ENCODE data around the gene IRF5.
"Not testable (repeated sequence)": the region's sequence is repeated elsewhere in the genome, so short reads cannot be mapped to it uniquely, and the experiment has no call there.

IRF5 gene

GRCh38 chr7:128941946-128942526, 4.3 kb downstream of the IRF5 start:
- H3K4me3 ChIP-seq (ENCODE audit: low read length), result peak overlapping the region; percentile 62; the same call in 1 of the 2 replicates
- peaks cover 73% of the 10 kb centered on the region for H3K79me2 ChIP-seq (ENCODE audit: low read length)
- peaks cover 4% of the 10 kb centered on the region; the same call in 1 of the 2 replicates for H3K36me3 ChIP-seq (replicated peaks; ENCODE audit: insufficient read depth, low read length)
- H3K27me3 ChIP-seq (replicated peaks; ENCODE audit: insufficient read depth, low read length), result no peaks in the 10 kb centered on the region
- H3K9ac ChIP-seq (ENCODE audit: low read length), result no peak overlapping the region
- H3K9me3 ChIP-seq (replicated peaks; ENCODE audit: insufficient read depth, low read length), result no peaks in the 10 kb centered on the region
- H3K27ac ChIP-seq (ENCODE audit: low read length), result peak overlapping the region; percentile 90; the same call in 1 of the 2 replicates
- peaks cover 43% of the 10 kb centered on the region for H3F3A ChIP-seq (ENCODE audit: insufficient read depth, low read length)
- H3K4me1 ChIP-seq (ENCODE audit: low read length), result peaks cover 34% of the 10 kb centered on the region
- no peaks in the 10 kb centered on the region for H3K9me2 ChIP-seq (replicated peaks; ENCODE audit: insufficient read depth, low read length)
- no peak for DNase-seq
- peak overlapping the region; percentile 97 for H3K4me2 ChIP-seq (ENCODE audit: low read depth, low read length)
- no peaks in the 10 kb centered on the region for H4K20me1 ChIP-seq (ENCODE audit: insufficient read depth, low read length)
- TF ChIP-seq EZH2phosphoT487 (IDR thresholded peaks at IDR 0.05; ENCODE audit: low read length) (no peak), CTCF (IDR thresholded peaks at IDR 0.05; ENCODE audit: low read length) (no peak), EZH2 (optimal IDR thresholded peaks at IDR 0.05; ENCODE audit: low read depth, low read length) (no peak)
- H2AFZ ChIP-seq (ENCODE audit: low read length), result no peak overlapping the region

- H3K4me3 ChIP-seq (ENCODE audit: low read length); H3K36me3 ChIP-seq (replicated peaks; ENCODE audit: insufficient read depth, low read length); H3K9me2 ChIP-seq (replicated peaks; ENCODE audit: insufficient read depth, low read length); H3K9me3 ChIP-seq (replicated peaks; ENCODE audit: insufficient read depth, low read length); H3K4me2 ChIP-seq (ENCODE audit: low read depth, low read length); H3K27ac ChIP-seq (ENCODE audit: low read length); H3K27me3 ChIP-seq (replicated peaks; ENCODE audit: insufficient read depth, low read length); H2AFZ ChIP-seq (ENCODE audit: low read length); DNase-seq; H4K20me1 ChIP-seq (ENCODE audit: insufficient read depth, low read length); H3K9ac ChIP-seq (ENCODE audit: low read length): not testable (repeated sequence)
- Histone ChIP-seq H3K79me2 (ENCODE audit: low read length) (peaks cover 65% of the 10 kb centered on the region), H3F3A (ENCODE audit: insufficient read depth, low read length) (peaks cover 33% of the 10 kb centered on the region), H3K4me1 (ENCODE audit: low read length) (peaks cover 29% of the 10 kb centered on the region)
These were observed 5.5 kb downstream of the IRF5 start for GRCh38 chr7:128943251-128943650.

DNA sequence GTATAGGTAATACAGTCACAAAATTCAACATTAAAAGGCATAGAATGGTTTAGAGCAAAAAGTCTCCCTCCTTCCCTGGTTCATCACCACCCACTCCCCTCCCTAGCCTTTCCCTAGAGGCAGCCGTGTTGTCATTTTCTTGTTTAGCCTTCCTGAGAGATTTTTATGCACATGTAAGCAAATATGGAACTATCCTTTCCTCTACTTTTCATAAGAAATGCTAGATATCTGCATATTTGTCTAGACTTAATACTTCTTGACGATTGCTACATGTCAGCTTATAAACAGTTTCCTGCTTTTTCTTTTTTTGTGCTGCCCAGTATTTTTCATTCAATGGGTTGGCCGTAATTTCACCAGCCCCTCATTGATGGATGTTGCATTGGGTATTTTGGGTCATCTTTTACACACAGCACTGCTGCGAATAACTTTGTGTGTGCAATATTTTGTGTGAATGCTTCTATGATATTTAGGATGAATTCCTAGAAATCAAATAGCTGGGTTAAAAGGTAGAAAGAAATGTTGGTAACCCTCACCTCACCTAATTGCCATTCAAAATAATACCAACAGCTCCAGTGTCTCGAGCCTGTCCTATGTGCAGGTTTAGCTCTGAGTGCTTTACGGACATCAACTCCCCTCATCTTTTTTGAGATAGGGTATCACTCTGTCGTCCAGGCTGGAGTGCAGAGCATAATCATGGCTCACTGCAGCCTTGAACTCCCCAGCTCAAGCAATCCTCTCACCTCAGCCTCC, 6.9 kb downstream of the IRF5 start:
- H3K4me3 ChIP-seq (ENCODE audit: low read length), result no peak overlapping the region
- H3F3A ChIP-seq (ENCODE audit: insufficient read depth, low read length), result peaks cover 21% of the 10 kb centered on the region
- H3K27ac ChIP-seq (ENCODE audit: low read length), result no peak overlapping the region
- TF ChIP-seq EZH2 (optimal IDR thresholded peaks at IDR 0.05; ENCODE audit: low read depth, low read length) (no peak), EZH2phosphoT487 (IDR thresholded peaks at IDR 0.05; ENCODE audit: low read length) (no peak)
- H4K20me1 ChIP-seq (ENCODE audit: insufficient read depth, low read length), result no peaks in the 10 kb centered on the region
- H3K9ac ChIP-seq (ENCODE audit: low read length), result no peak overlapping the region
- H3K9me3 ChIP-seq (replicated peaks; ENCODE audit: insufficient read depth, low read length), result no peaks in the 10 kb centered on the region
- H3K27me3 ChIP-seq (replicated peaks; ENCODE audit: insufficient read depth, low read length), result no peaks in the 10 kb centered on the region
- H3K36me3 ChIP-seq (replicated peaks; ENCODE audit: insufficient read depth, low read length), result peaks cover 8% of the 10 kb centered on the region; the same call in 1 of the 2 replicates
- H3K4me1 ChIP-seq (ENCODE audit: low read length), result peaks cover 23% of the 10 kb centered on the region
- DNase-seq, result no peak
- no peak overlapping the region for H3K4me2 ChIP-seq (ENCODE audit: low read depth, low read length)
- H3K9me2 ChIP-seq (replicated peaks; ENCODE audit: insufficient read depth, low read length), result no peaks in the 10 kb centered on the region
- no peak overlapping the region for H2AFZ ChIP-seq (ENCODE audit: low read length)
- H3K79me2 ChIP-seq (ENCODE audit: low read length), result peaks cover 53% of the 10 kb centered on the region

DNA sequence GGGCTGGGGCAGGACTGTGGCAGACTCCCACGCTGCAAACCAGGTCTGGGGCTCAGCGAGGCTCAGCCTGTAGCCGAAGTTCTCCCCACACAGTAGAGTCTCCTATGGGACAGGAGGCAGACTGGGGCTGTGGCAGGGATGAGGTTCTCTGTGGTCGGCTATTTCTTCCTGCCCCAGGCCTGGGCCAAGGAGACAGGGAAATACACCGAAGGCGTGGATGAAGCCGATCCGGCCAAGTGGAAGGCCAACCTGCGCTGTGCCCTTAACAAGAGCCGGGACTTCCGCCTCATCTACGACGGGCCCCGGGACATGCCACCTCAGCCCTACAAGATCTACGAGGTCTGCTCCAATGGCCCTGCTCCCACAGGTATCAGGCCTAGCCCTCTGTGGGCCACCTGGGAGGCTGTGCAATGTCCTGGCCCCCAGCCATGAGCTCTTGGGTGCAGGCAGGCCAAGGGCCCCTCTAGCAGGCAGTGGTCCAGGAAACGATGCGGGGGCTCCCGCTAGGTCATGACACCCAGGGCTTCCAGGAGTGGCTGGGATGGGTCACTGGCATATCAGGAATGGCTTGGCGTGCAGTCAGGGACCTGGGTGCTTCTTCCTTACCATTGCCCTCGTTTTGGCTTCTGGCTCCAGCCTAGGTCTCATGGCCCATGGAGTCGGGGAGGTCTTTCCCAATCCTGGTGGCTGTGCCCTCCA, 8.1 kb downstream of the IRF5 start:
- Histone ChIP-seq H3K9ac (ENCODE audit: low read length) (no peak overlapping the region), H3K79me2 (ENCODE audit: low read length) (peaks cover 52% of the 10 kb centered on the region), H3F3A (ENCODE audit: insufficient read depth, low read length) (peaks cover 9% of the 10 kb centered on the region), H2AFZ (ENCODE audit: low read length) (no peak overlapping the region), H3K4me2 (ENCODE audit: low read depth, low read length) (no peak overlapping the region), H3K9me2 (replicated peaks; ENCODE audit: insufficient read depth, low read length) (no peaks in the 10 kb centered on the region), H3K27ac (ENCODE audit: low read length) (no peak overlapping the region), H3K4me1 (ENCODE audit: low read length) (peaks cover 14% of the 10 kb centered on the region), H3K4me3 (ENCODE audit: low read length) (no peak overlapping the region), H3K27me3 (replicated peaks; ENCODE audit: insufficient read depth, low read length) (no peaks in the 10 kb centered on the region), H4K20me1 (ENCODE audit: insufficient read depth, low read length) (no peaks in the 10 kb centered on the region), H3K9me3 (replicated peaks; ENCODE audit: insufficient read depth, low read length) (no peaks in the 10 kb centered on the region), H3K36me3 (replicated peaks; ENCODE audit: insufficient read depth, low read length) (peaks cover 8% of the 10 kb centered on the region; the same call in 1 of the 2 replicates)
- DNase-seq, result no peak
- TF ChIP-seq EZH2phosphoT487 (IDR thresholded peaks at IDR 0.05; ENCODE audit: low read length), result no peak

All from MM.1S (cell line).